ENCODE results near the gene KLHL12.

The KLHL12 gene

DNA sequence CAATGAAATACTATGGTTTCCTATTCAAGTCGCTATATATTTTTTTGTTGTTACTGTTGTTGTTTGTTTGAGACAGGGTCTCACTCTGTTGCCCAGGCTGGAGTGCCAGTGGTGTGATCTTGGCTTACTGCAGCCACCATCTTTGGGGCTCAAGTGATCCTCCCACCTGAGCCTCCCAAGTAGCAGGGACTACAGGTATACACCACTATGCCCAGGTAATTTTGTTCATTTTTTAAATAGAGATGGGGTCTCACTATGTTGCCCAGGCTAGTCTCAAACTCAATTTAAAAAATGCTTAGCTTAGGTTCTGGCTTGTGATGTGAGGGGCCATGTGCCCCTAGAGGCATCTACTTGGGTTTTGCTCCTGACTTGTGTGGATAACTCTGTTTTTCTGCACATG is 47.9 kb downstream of the KLHL12 start:
- no peak for DNase-seq

DNA sequence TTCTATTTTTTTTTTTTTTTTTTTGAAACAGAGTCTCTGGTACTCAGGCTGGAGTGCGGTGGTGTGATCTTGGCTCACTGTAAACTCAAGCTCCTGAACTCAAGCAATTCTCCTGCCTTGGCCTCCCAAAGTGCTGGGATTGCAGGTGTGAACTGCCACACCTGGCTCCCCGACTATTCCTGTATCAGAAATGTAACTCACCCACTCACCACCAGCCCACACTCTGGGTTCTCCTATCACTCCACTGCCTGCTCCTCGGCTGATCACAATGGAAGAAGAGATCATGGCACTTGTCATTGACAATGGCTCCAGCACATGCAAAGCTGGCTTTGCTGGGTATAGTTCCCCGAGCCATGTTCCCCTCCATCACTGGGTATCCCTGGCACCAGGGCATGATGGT is 54.0 kb downstream of the KLHL12 start:
- no peak for DNase-seq

- DNase-seq, result no peak
These were observed 55.7 kb downstream of the KLHL12 start for GRCh38 chr1:202871367-202871766.

- no peak for DNase-seq
These were observed 64.1 kb downstream of the KLHL12 start for GRCh38 chr1:202862679-202863560.

DNA sequence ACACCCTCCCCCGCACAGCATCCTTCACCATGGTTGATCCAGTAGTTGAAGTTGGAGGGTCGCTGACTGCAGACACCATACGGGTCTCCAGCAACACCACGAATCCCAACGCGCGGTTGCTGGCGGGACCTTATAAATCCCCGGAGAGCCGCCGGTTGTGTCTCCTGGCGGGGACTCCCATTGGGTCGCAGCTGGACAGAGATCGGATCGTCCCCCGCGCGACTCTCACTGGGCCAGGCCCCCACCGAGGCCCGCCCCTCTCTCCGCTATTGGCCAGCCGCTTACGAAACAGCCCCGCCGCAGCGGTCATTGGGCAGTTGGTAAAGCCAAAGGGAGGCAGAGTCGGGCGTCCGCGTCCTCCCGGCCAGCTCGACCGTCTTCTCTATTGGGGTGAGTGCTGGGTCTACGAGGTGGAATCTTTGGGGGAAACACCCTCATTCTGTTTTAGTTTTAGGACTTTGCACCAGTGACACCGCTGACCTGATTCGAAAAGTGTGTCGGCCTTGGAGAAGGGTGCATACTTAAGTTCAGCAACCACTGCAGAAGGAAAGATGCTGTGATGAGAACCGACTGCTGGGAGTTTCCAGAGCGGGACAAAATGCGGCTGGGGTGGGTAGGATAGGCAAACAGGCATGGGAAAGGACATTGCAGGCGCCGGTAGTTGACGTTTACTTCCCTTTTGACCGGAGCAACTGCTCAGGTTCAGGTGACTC is 65.5 kb downstream of the KLHL12 start:
- peak; percentile 32 for DNase-seq

GRCh38 chr1:202860744-202861419 is 66.2 kb downstream of the KLHL12 start:
- DNase-seq, result no peak

- no peak for DNase-seq
These were observed 68.1 kb downstream of the KLHL12 start for GRCh38 chr1:202858789-202859414.

DNA sequence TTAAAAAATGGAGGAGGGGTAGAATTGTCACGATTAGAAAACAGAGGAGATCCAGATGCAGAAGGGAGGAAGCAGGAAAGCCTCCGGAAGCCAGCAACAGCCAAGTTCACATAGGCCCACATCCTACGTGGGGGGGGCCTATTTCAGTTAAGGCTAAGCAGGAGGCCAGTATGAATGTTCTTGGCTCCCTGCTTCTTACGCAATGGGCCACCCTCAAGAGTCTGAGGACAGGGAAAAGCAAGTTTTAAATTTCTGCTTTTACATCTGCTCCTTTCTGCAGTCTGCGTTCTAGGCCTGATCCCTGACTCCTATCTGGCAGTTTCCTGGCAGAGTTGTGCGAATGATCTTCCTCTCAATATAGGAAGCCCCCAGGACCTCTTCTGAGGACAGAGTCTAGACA is 68.7 kb downstream of the KLHL12 start:
- no peak for DNase-seq

- DNase-seq, result no peak
These were observed 69.9 kb downstream of the KLHL12 start for GRCh38 chr1:202857136-202857610.

- DNase-seq, result no peak
These were observed 71.0 kb downstream of the KLHL12 start for GRCh38 chr1:202856014-202856413.

- no peak for DNase-seq
These were observed 72.2 kb downstream of the KLHL12 start for GRCh38 chr1:202854787-202855186.

- peak; percentile 41 for DNase-seq
These were observed 74.7 kb downstream of the KLHL12 start for GRCh38 chr1:202852163-202852904.

DNA sequence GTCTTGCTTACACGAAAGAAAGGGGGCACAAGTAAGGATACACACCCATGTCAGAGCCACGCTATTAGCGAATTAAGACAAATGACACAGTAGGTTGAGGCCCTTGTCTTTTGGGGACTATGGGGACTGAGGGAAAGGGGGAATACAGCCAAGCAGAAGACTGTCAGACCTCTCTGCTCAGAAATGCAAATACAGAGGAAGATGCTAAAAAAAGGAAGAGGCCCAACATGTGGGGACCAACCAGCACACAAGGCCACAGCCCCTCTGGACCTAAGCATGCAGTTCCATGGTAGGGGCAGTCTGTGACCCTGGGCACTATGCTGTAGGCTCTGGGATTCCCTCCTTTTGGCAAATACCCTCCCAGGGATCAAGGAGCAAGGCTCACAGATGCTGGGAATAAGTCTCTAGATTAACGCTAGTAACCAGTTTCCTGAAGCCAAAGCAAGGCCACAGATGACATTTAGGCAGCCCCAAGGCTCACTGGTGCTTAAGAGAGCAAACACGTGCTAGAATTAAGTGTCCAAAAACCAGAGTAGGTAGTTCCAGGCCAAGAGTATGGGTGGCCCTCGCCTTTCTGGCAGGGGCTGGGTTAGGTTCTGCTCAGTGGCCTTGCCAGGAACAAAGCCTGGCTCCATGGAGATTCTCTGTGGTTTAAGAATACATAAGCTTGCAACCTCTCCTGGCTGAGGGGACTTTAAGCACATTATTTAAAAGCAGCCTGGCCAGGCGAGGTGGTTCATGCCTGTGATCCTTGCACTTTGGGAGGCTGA is 76.3 kb downstream of the KLHL12 start:
- DNase-seq, result no peak

DNA sequence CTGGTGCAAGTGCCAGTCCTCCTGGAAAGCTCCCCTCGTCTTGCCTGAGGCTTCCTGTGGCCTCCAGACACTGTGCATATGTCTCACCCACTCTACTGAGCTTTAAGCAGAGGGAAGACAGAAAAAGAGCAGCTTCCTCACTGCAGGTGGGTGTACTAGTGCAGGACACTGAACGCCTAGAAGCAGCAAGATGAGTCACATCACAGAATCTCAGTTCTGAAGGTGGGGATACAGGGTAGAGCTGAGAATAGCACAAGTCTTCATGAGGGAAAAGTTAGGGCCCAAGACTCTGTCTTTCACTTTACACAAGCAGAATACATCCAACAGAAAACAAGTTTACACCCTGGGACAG is 78.9 kb downstream of the KLHL12 start:
- no peak for DNase-seq

DNA sequence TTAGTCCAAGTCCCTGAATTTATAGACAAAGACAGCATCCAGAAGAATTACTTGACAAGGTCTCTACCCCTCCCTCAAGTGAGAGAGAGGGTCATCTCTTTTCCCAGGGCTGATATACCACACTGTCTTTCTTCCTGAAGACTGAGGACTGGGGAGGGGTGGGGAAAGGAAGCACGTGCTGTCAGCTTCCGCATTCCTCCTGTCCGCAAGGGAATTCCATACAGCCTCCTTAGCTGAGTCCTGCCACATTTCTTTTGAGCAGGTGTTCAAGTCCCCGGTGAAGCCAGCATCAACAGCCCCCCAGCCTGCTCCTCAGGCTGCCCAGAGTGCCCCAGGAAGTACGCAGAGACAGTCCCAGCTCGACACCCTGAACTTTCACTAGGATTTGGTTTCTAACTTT is 82.1 kb downstream of the KLHL12 start:
- no peak for DNase-seq

- no peak for DNase-seq
These were observed 82.8 kb downstream of the KLHL12 start for GRCh38 chr1:202844259-202844658.

GRCh38 chr1:202843081-202843480 is 84.0 kb downstream of the KLHL12 start:
- DNase-seq, result no peak
